K562 (cell line): ENCODE measurements around the gene TELO2. TPM values are rescaled to one million over a fixed set of nuclear protein-coding genes. Genes with fewer than 3 reads are reported as not detected.

Experiments used
- ATAC-seq: fragments of 200-7000 bp; cut with Tn5 transposase; 3 replicates; pipeline ENCODE4 v1.9.1; 2020; ENCODE audit warnings: moderate library complexity
- BruUV-seq: library from RNA; stranded (reverse); fragments of 400-500 nt; replicated peaks from 2 replicates; lab custom pipeline; 2021; lab: Mats Ljungman, UMichigan
- CTCF ChIA-PET: fragments of 300-600 bp; formaldehyde crosslinking; extraction: SDS; loops from one replicate; lab custom pipeline; 2021; ENCODE audit warnings: low intra/inter-chr PET ratio; lab: Yijun Ruan, JAX
- POLR2A ChIA-PET: fragments of 300-600, 350-650 bp; sonication (Branson Sonifier 250); formaldehyde crosslinking; extraction: SDS; loops from one replicate; lab custom pipeline; 2021; ENCODE audit warnings: antibody characterized with exemption, inconsistent platforms; lab: Yijun Ruan, JAX
- DNase-seq, 4 experiments: peaks; one replicate each; pipeline versions ENCODE4 v3.0.0 to v3.0.0-alpha.2; 2011 to 2018; ENCODE audit warnings: low spot score in 3 of 4, mixed read lengths in 3 of 4; ENCODE audit errors: extremely low read depth in 1 of 4
- FAIRE-seq: peaks from 2 replicates; lab custom pipeline; 2011; peaks lifted over from hg19 to GRCh38; lab: Jason Lieb, UNC
- H2AFZ ChIP-seq: 2 replicates; pipeline ENCODE4 v1.6.0; 2011; ENCODE audit warnings: low read depth, low read length, control low read depth, inconsistent platforms
- H3K27ac ChIP-seq: fragments of 200-600 bp; 3 replicates; pipeline ENCODE4 v1.8.0; 2011; ENCODE audit warnings: low read depth, mild to moderate bottlenecking, control low read depth, inconsistent platforms, low read length, moderate library complexity, mixed read lengths; ENCODE audit errors: extremely low read depth
- H3K27me3 ChIP-seq, 2 experiments: fragments of 300-600 bp in 1 of 2; 2 replicates in 1 of 2; 3 replicates in 1 of 2; pipeline versions ENCODE4 v1.6.0 to v1.8.0; 2011; ENCODE audit warnings: inconsistent platforms in 2 of 2, low read length in 2 of 2, mild to moderate bottlenecking in 1 of 2, mixed read lengths in 1 of 2, moderate library complexity in 1 of 2; ENCODE audit not compliant: control insufficient read depth in 2 of 2, insufficient read depth in 2 of 2
- H3K36me3 ChIP-seq: fragments of 300-600 bp; 3 replicates; pipeline ENCODE4 v1.8.0; 2011; ENCODE audit warnings: mild to moderate bottlenecking, low read length, inconsistent platforms; ENCODE audit not compliant: control insufficient read depth, insufficient read depth
- H3K4me1 ChIP-seq, 2 experiments: fragments of 200-600 bp in 1 of 2; replicated peaks in 1 of 2; 2 replicates in 1 of 2; 3 replicates in 1 of 2; pipeline versions ENCODE4 v1.5.1 to v1.8.0; 2011; ENCODE audit warnings: inconsistent platforms in 2 of 2, low read length in 2 of 2, mild to moderate bottlenecking in 1 of 2, mixed read lengths in 1 of 2, moderate library complexity in 1 of 2; ENCODE audit not compliant: control insufficient read depth in 2 of 2, insufficient read depth in 2 of 2
- H3K4me2 ChIP-seq: 2 replicates; pipeline ENCODE4 v1.6.1; 2011; ENCODE audit warnings: low read length, control low read depth, inconsistent platforms, mixed read lengths; ENCODE audit not compliant: insufficient read depth
- H3K4me3 ChIP-seq: fragments of 200-600 bp; sonication (generic), shearing (Covaris generic); 2 replicates; pipeline ENCODE4 v1.5.1; 2016; ENCODE audit warnings: control low read depth, inconsistent platforms
- H3K79me2 ChIP-seq: fragments of 200-600 bp; 3 replicates; pipeline ENCODE4 v1.8.0; 2011; ENCODE audit warnings: low read length, inconsistent platforms; ENCODE audit not compliant: control insufficient read depth, insufficient read depth
- H3K9ac ChIP-seq, 2 experiments: 2 replicates each; pipeline versions ENCODE4 v1.6.0 to v1.6.1; 2011; ENCODE audit warnings: low read depth in 2 of 2, low read length in 2 of 2, control low read depth in 1 of 2, inconsistent platforms in 1 of 2, mild to moderate bottlenecking in 1 of 2, mixed read lengths in 1 of 2; ENCODE audit not compliant: insufficient read depth in 1 of 2
- H3K9me1 ChIP-seq: one replicate; pipeline ENCODE4 v1.6.0; 2011; ENCODE audit warnings: inconsistent platforms, mild to moderate bottlenecking, low read length, moderate library complexity; ENCODE audit not compliant: control insufficient read depth, insufficient read depth
- H3K9me3 ChIP-seq: replicated peaks from 2 replicates; pipeline ENCODE4 v1.5.1; 2011; ENCODE audit warnings: low read depth, low read length, inconsistent platforms; ENCODE audit not compliant: control insufficient read depth, insufficient read depth
- H4K20me1 ChIP-seq: replicated peaks from 2 replicates; pipeline ENCODE4 v1.6.1; 2011; ENCODE audit warnings: low read length, inconsistent platforms, mixed read lengths; ENCODE audit not compliant: control insufficient read depth, insufficient read depth
- CHD2 ChIP-seq: IDR thresholded peaks from 2 replicates; pipeline ENCODE4 v1.6.1; 2011; ENCODE audit warnings: low read depth, low read length
- GATAD2B ChIP-seq: fragments of 450-650 bp; IDR thresholded peaks from 2 replicates; pipeline ENCODE4 v1.6.1; 2017; ENCODE audit warnings: mild to moderate bottlenecking, borderline replicate concordance
- LEF1 ChIP-seq: fragments of 450-650 bp; IDR thresholded peaks from 2 replicates; pipeline ENCODE4 v1.6.1; 2016; ENCODE audit warnings: mild to moderate bottlenecking
- MCM3 ChIP-seq: fragments of 450-650 bp; IDR thresholded peaks from 2 replicates; pipeline ENCODE4 v1.6.1; 2016
- MTA3 ChIP-seq: fragments of 450-650 bp; formaldehyde crosslinking; IDR thresholded peaks from 2 replicates; pipeline ENCODE4 v1.6.1; 2017; ENCODE audit warnings: mild to moderate bottlenecking, borderline replicate concordance
- MYC ChIP-seq, 2 experiments: fragments of 250-450 bp in 1 of 2; sonication (Bioruptor Pico) in 1 of 2; IDR thresholded peaks; 2 replicates each; pipeline versions ENCODE4 v1.5.1 to v1.6.1; 2012 to 2021; ENCODE audit warnings: low read depth in 2 of 2, borderline replicate concordance in 1 of 2, improper control_type of control experiment in 1 of 2, low read length in 1 of 2, mild to moderate bottlenecking in 1 of 2, moderate library complexity in 1 of 2
- NFATC3 ChIP-seq: fragments of 450-650 bp; IDR thresholded peaks from 2 replicates; pipeline ENCODE4 v1.6.1; 2017; ENCODE audit warnings: mild to moderate bottlenecking
- NKRF ChIP-seq: fragments of 450-650 bp; IDR thresholded peaks from 2 replicates; pipeline ENCODE4 v1.6.1; 2016; ENCODE audit warnings: borderline replicate concordance
- RUNX1 ChIP-seq: sonication (generic); IDR thresholded peaks from 2 replicates; pipeline ENCODE4 v1.6.1; 2016; ENCODE audit warnings: antibody characterized with exemption, low read depth
- SAP30 ChIP-seq: fragments of 200-600 bp; sonication (generic); IDR thresholded peaks from 2 replicates; pipeline ENCODE4 v1.6.1; 2012; ENCODE audit warnings: borderline replicate concordance, low read depth, mild to moderate bottlenecking, moderate library complexity, low read length, control low read depth, inconsistent platforms; ENCODE audit not compliant: insufficient read depth, poor library complexity, severe bottlenecking
- STAT5A ChIP-seq: IDR thresholded peaks from 2 replicates; pipeline ENCODE4 v1.6.1; 2012; ENCODE audit warnings: low read length, inconsistent platforms, borderline replicate concordance
- TEAD4 ChIP-seq, 2 experiments: sonication (generic) in 1 of 2; formaldehyde crosslinking in 1 of 2; IDR thresholded peaks; 2 replicates each; pipeline versions ENCODE4 v1.6.1 to v1.8.0; 2012 to 2022; ENCODE audit warnings: borderline replicate concordance in 1 of 2, inconsistent platforms in 1 of 2, low read length in 1 of 2, mild to moderate bottlenecking in 1 of 2, missing genetic modification reagents in 1 of 2
- U2AF1 ChIP-seq: fragments of 200-400 bp; formaldehyde crosslinking; optimal IDR thresholded peaks from 2 replicates; pipeline ENCODE3; 2017; ENCODE audit warnings: mild to moderate bottlenecking, low read depth, low read length, moderate library complexity
- ZFP36 ChIP-seq: fragments of 150-350 bp; IDR thresholded peaks from 2 replicates; pipeline ENCODE4 v1.6.1; 2018; ENCODE audit warnings: low read length, low read depth; ENCODE audit not compliant: partially characterized antibody
- ZFX ChIP-seq: sonication (generic); formaldehyde crosslinking; IDR thresholded peaks from 2 replicates; pipeline ENCODE4 v1.8.0; 2022; ENCODE audit warnings: mild to moderate bottlenecking, missing genetic modification reagents, moderate library complexity
- ZNF12 ChIP-seq: sonication (generic); formaldehyde crosslinking; IDR thresholded peaks from 2 replicates; pipeline ENCODE4 v1.4.0; 2020; ENCODE audit warnings: mild to moderate bottlenecking, missing genetic modification reagents
- WGBS: fragments of 100-300 bp; shearing (Covaris generic); methylation state at CpG from one replicate; pipeline ENCODE4 v1.1.6; 2016; ENCODE audit warnings: low coverage, mixed read lengths; ENCODE audit not compliant: insufficient coverage; ENCODE audit errors: missing lambda C conversion rate; 5-methylcytosine and 5-hydroxymethylcytosine counted together
- in situ Hi-C: fragments of 300-500 bp; cut with MboI; formaldehyde crosslinking; loops from 4 replicates; pipeline ENCODE4 v1.15.0; 2018; ENCODE audit warnings: inconsistent platforms, mixed read lengths
- intact Hi-C: fragments of 100-400 bp; cut with micrococcal nuclease; formaldehyde crosslinking; loops from 2 replicates; pipeline ENCODE4 v1.14.2; 2022
- polyA plus RNA-seq, 8 experiments: library from polyadenylated mRNA; depleted of rRNA in 4 of 8; stranded (reverse) in 5 of 8; unstranded in 3 of 8; fragments of >200 nt; fragmentation: Nextera tagmentation in 2 of 8; fragmentation: Illumina TruSeq in 1 of 8; extraction: Ambion mirVana in 2 of 8; extraction: Trizol in 1 of 8; gene quantifications; 2 replicates each; pipeline versions ENCODE4 v1.2.1 to v1.2.3, GENCODE V29; 2011 to 2014; ENCODE audit warnings: inconsistent platforms in 1 of 8, missing spikeins in 1 of 8
- total RNA-seq, 7 experiments: library from RNA; depleted of rRNA in 6 of 7; stranded (reverse); fragments of >200 nt in 6 of 7; fragmentation: Illumina TruSeq in 2 of 7; extraction: Trizol in 2 of 7; gene quantifications; 2 replicates each; pipeline versions ENCODE4 v1.2.1 to v1.2.3, GENCODE V29; 2011 to 2021; ENCODE audit warnings: low replicate concordance in 1 of 7
- TF ChIP-seq, protein P1 (sequence below), 2 experiments: fragments of 450-650 bp in 1 of 2; sonication (generic) in 1 of 2; formaldehyde crosslinking; conservative IDR thresholded peaks; 2 replicates each; pipeline versions ENCODE4 v1.4.0 to v1.8.1; 2020 to 2022; ENCODE audit warnings: mild to moderate bottlenecking in 1 of 2, missing genetic modification reagents in 1 of 2
- TF ChIP-seq, protein P2 (sequence below): fragments of 200-800 bp; sonication (Bioruptor generic); IDR thresholded peaks from 2 replicates; pipeline ENCODE4 v1.6.1; 2017; ENCODE audit warnings: missing genetic modification characterization, missing compliant biosample characterization

Gene TELO2
- total and polyA plus RNA-seq, 9 of the 15 experiments (the other 6 are each of a cell fraction or from before 2014, with no cell fraction given), result 0.51 to 91.8 (median 14.5) TPM

GRCh38 chr16:1472974-1473373, 20.2 kb upstream of the TELO2 start:
- BruUV-seq, result no TSS peak
- H4K20me1 ChIP-seq, result peaks cover 10% of the 10 kb centered on the region; the same call in 1 of the 2 replicates
- peak overlapping the region; percentile 62; the same call in 2 of the 3 replicates for H3K27ac ChIP-seq
- peak overlapping the region in 1 of 2 experiments; percentile 30; a peak in 2 of 4 replicates for H3K9ac ChIP-seq
- H3K27me3 ChIP-seq, result no peaks in the 10 kb centered on the region
- H3K4me2 ChIP-seq, result peak overlapping the region; percentile 96
- peak; percentile 60 for ATAC-seq
- intact Hi-C loops, result no loop called here
- peaks cover 75% of the 10 kb centered on the region for H3K79me2 ChIP-seq
- POLR2A ChIA-PET, result interaction anchor here (0.6 to 0.9 kb wide), 3 partner anchors 10 to 21 kb away, joined by 3 to 5 read pairs (median 4); no protein-coding TSS in a partner anchor
- in situ Hi-C loops, result no loop called here
- H2AFZ ChIP-seq, result no peak overlapping the region
- H3K4me1 ChIP-seq, result peaks cover 36 to 64% of the 10 kb centered on the region in 2 experiments; a peak in 4 of 5 replicates
- H3K36me3 ChIP-seq, result peaks cover 10% of the 10 kb centered on the region; the same call in 1 of the 3 replicates
- 0% methylated on average over 1 of the region's 3 CpGs for WGBS
- CTCF ChIA-PET, result no interaction called here
- H3K9me3 ChIP-seq, result no peaks in the 10 kb centered on the region
- peak; percentile 62 to 86 (median 73) for DNase-seq
- H3K9me1 ChIP-seq, result peaks cover 6% of the 10 kb centered on the region
- peak overlapping the region; percentile 85; the same call in 1 of the 2 replicates for H3K4me3 ChIP-seq
- FAIRE-seq, result peak; percentile 96
- no peak for TF ChIP-seq U2AF1
- peak; percentile 42; the same call in 1 of the 2 replicates for TF ChIP-seq ZFX
- no peak for TF ChIP-seq MYC (IDR thresholded peaks at IDR 0.05; ENCODE audit: low read depth, low read length)
- no peak for TF ChIP-seq MYC (CRISPR knock-in tag; IDR thresholded peaks at IDR 0.05; ENCODE audit: borderline replicate concordance, low read depth)
- peak; percentile 68 for TF ChIP-seq TEAD4 (IDR thresholded peaks at IDR 0.05; ENCODE audit: low read length)
- no peak for TF ChIP-seq TEAD4 (CRISPR knock-in tag; IDR thresholded peaks at IDR 0.05; ENCODE audit: borderline replicate concordance)
- TF ChIP-seq ZNF12 (CRISPR knock-in tag), result no peak
- TF ChIP-seq GATAD2B, result no peak
- TF ChIP-seq, protein P1, sequence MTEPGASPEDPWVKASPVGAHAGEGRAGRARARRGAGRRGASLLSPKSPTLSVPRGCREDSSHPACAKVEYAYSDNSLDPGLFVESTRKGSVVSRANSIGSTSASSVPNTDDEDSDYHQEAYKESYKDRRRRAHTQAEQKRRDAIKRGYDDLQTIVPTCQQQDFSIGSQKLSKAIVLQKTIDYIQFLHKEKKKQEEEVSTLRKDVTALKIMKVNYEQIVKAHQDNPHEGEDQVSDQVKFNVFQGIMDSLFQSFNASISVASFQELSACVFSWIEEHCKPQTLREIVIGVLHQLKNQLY (CRISPR knock-in tag; conservative IDR thresholded peaks at IDR 0.05), result no peak
- no peak for TF ChIP-seq MCM3
- TF ChIP-seq LEF1, result peak; percentile 97
- peak; percentile 51; the same call in 1 of the 2 replicates for TF ChIP-seq STAT5A
- TF ChIP-seq, protein P2, sequence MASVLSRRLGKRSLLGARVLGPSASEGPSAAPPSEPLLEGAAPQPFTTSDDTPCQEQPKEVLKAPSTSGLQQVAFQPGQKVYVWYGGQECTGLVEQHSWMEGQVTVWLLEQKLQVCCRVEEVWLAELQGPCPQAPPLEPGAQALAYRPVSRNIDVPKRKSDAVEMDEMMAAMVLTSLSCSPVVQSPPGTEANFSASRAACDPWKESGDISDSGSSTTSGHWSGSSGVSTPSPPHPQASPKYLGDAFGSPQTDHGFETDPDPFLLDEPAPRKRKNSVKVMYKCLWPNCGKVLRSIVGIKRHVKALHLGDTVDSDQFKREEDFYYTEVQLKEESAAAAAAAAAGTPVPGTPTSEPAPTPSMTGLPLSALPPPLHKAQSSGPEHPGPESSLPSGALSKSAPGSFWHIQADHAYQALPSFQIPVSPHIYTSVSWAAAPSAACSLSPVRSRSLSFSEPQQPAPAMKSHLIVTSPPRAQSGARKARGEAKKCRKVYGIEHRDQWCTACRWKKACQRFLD (CRISPR knock-in tag), result 0 out of 2 replicates have a peak, but pooled peaks have one; percentile 23
- TF ChIP-seq CHD2, result no peak
- TF ChIP-seq NFATC3, result 0 out of 2 replicates have a peak, but pooled peaks have one; percentile 42
- no peak for TF ChIP-seq RUNX1
- peak; percentile 50; the same call in 1 of the 2 replicates for TF ChIP-seq NKRF
- TF ChIP-seq MTA3, result peak; percentile 26; the same call in 1 of the 2 replicates
- no peak for TF ChIP-seq SAP30
- no peak for TF ChIP-seq ZFP36
